HCT116 (cell line): ENCODE results near the gene SYNE1. TPM values are rescaled to one million over a fixed set of nuclear protein-coding genes. Genes with fewer than 3 reads are reported as not detected.

ENCODE experiments used
- ATAC-seq: fragments of 200-7000 bp; cut with Tn5 transposase; 2 replicates; pipeline ENCODE4 v1.9.1; 2020; ENCODE audit warnings: mild to moderate bottlenecking, moderate library complexity
- BruUV-seq: library from RNA; stranded (reverse); fragments of 400-500 nt; replicated peaks from 2 replicates; lab custom pipeline; 2021; lab: Mats Ljungman, UMichigan
- CTCF ChIA-PET: fragments of 300-600 bp; sonication (Branson Sonifier 250); formaldehyde crosslinking; loops from one replicate; lab custom pipeline; 2021; ENCODE audit warnings: antibody characterized with exemption; lab: Charles Lee
- POLR2A ChIA-PET: fragments of 300-600, 350-600 bp; sonication (Branson Sonifier 250); formaldehyde crosslinking; loops from one replicate; lab custom pipeline; 2021; ENCODE audit warnings: antibody characterized with exemption; lab: Charles Lee
- RAD21 ChIA-PET, 2 experiments: fragments of 300-600 bp; sonication (Branson Sonifier 250); formaldehyde crosslinking; loops; one replicate each; lab custom pipeline; 2023; ENCODE audit warnings: low total read pairs in 2 of 2; ENCODE audit not compliant: uncharacterized antibody in 2 of 2, unreplicated experiment in 2 of 2, low non-redundant PET in 1 of 2; lab: Charles Lee
- DNase-seq: peaks from one replicate; pipeline ENCODE4 v3.0.0-alpha.2; 2010; ENCODE audit warnings: low read depth, low spot score
- H2AFZ ChIP-seq: fragments of 200-600 bp; shearing (Covaris generic), sonication (generic); 2 replicates; pipeline ENCODE4 v1.6.1; 2017; ENCODE audit warnings: low read depth, mixed run types, mixed read lengths, antibody characterized with exemption, low read length; ENCODE audit not compliant: poor library complexity, severe bottlenecking
- H3K27ac ChIP-seq: 2 replicates; pipeline ENCODE4 v1.5.1; 2012; ENCODE audit warnings: low read depth, low read length
- H3K27me3 ChIP-seq: fragments of 200-600 bp; sonication (generic); 2 replicates; pipeline ENCODE4 v1.6.1; 2016; ENCODE audit warnings: mixed run types, low read length, mixed read lengths; ENCODE audit not compliant: insufficient read depth
- H3K36me3 ChIP-seq, 2 experiments: fragments of 200-500 bp in 1 of 2; fragments of 200-600 bp in 1 of 2; sonication (Bioruptor generic) in 1 of 2; sonication (generic) in 1 of 2; 2 replicates each; pipeline versions ENCODE4 v1.5.1 to v1.6.1; 2014 to 2016; ENCODE audit warnings: low read length in 2 of 2, inconsistent platforms in 1 of 2, mixed read lengths in 1 of 2, mixed run types in 1 of 2; ENCODE audit not compliant: insufficient read depth in 2 of 2, control insufficient read depth in 1 of 2
- H3K4me1 ChIP-seq, 2 experiments: fragments of 200-600 bp in 1 of 2; sonication (generic) in 1 of 2; 2 replicates each; pipeline versions ENCODE4 v1.5.1 to v1.6.1; 2012 to 2017; ENCODE audit warnings: low read length in 2 of 2, inconsistent platforms in 1 of 2, mild to moderate bottlenecking in 1 of 2, mixed read lengths in 1 of 2, mixed run types in 1 of 2, moderate library complexity in 1 of 2; ENCODE audit not compliant: insufficient read depth in 2 of 2, control insufficient read depth in 1 of 2
- H3K4me2 ChIP-seq: fragments of 200-600 bp; sonication (generic); 2 replicates; pipeline ENCODE4 v1.6.1; 2017; ENCODE audit warnings: mixed run types, low read length, mixed read lengths
- H3K4me3 ChIP-seq, 2 experiments: fragments of 200-600 bp in 1 of 2; sonication (generic) in 1 of 2; replicated peaks in 1 of 2; 2 replicates each; pipeline ENCODE4 v1.5.1; 2011 to 2016; ENCODE audit warnings: low read length in 2 of 2, control low read depth in 1 of 2, low read depth in 1 of 2, mild to moderate bottlenecking in 1 of 2, mixed read lengths in 1 of 2, mixed run types in 1 of 2
- H3K79me2 ChIP-seq: fragments of 200-600 bp; sonication (generic); 2 replicates; pipeline ENCODE4 v1.6.1; 2017; ENCODE audit warnings: mild to moderate bottlenecking, mixed run types, low read length, moderate library complexity, mixed read lengths; ENCODE audit not compliant: insufficient read depth
- H3K9ac ChIP-seq: fragments of 200-600 bp; sonication (generic); 2 replicates; pipeline ENCODE4 v1.6.1; 2016; ENCODE audit warnings: low read length, mixed read lengths
- H3K9me2 ChIP-seq: fragments of 200-600 bp; sonication (generic), shearing (Covaris generic); 2 replicates; pipeline ENCODE4 v1.6.1; 2017; ENCODE audit warnings: mixed run types, mild to moderate bottlenecking, moderate library complexity; ENCODE audit not compliant: insufficient read depth
- H3K9me3 ChIP-seq, 2 experiments: fragments of 200-500 bp in 1 of 2; fragments of 200-600 bp in 1 of 2; sonication (Bioruptor generic) in 1 of 2; sonication (generic) in 1 of 2; 2 replicates each; pipeline ENCODE4 v1.6.1; 2014 to 2017; ENCODE audit warnings: low read length in 2 of 2, mixed read lengths in 2 of 2, inconsistent platforms in 1 of 2, low read depth in 1 of 2, mild to moderate bottlenecking in 1 of 2, mixed run types in 1 of 2, moderate library complexity in 1 of 2; ENCODE audit not compliant: control insufficient read depth in 1 of 2, insufficient read depth in 1 of 2
- H4K20me1 ChIP-seq: fragments of 200-600 bp; sonication (generic), shearing (Covaris generic); 2 replicates; pipeline ENCODE4 v1.6.1; 2017; ENCODE audit warnings: mixed run types, mild to moderate bottlenecking, moderate library complexity; ENCODE audit not compliant: insufficient read depth
- CEBPB ChIP-seq: IDR thresholded peaks from 2 replicates; pipeline ENCODE4 v1.6.1; 2012; ENCODE audit warnings: low read depth
- EGR1 ChIP-seq: IDR thresholded peaks from 2 replicates; pipeline ENCODE4 v1.6.1; 2012; ENCODE audit warnings: low read depth
- EZH2 ChIP-seq: fragments of 200-600 bp; sonication (generic); IDR thresholded peaks from 2 replicates; pipeline ENCODE4 v1.6.1; 2017; ENCODE audit warnings: antibody characterized with exemption, mixed run types
- EZH2phosphoT487 ChIP-seq: fragments of 200-600 bp; IDR thresholded peaks from 2 replicates; pipeline ENCODE4 v1.6.1; 2018; ENCODE audit warnings: antibody characterized with exemption, borderline replicate concordance
- FOSL1 ChIP-seq: IDR thresholded peaks from 2 replicates; pipeline ENCODE4 v1.6.1; 2012; ENCODE audit warnings: low read depth
- JUND ChIP-seq: IDR thresholded peaks from 2 replicates; pipeline ENCODE4 v1.6.1; 2012
- MAX ChIP-seq: IDR thresholded peaks from 2 replicates; pipeline ENCODE4 v1.6.1; 2012
- POLR2AphosphoS5 ChIP-seq: IDR thresholded peaks from 2 replicates; pipeline ENCODE4 v1.6.1; 2011; ENCODE audit warnings: mild to moderate bottlenecking, low read depth, low read length, moderate library complexity
- RAD21 ChIP-seq: IDR thresholded peaks from 2 replicates; pipeline ENCODE4 v1.6.1; 2012; ENCODE audit warnings: low read depth, mild to moderate bottlenecking
- SIN3A ChIP-seq: IDR thresholded peaks from 2 replicates; pipeline ENCODE4 v1.6.1; 2012; ENCODE audit warnings: low read depth
- SP1 ChIP-seq: IDR thresholded peaks from 2 replicates; pipeline ENCODE4 v1.6.1; 2012; ENCODE audit warnings: low read depth
- SRF ChIP-seq: IDR thresholded peaks from 2 replicates; pipeline ENCODE4 v1.6.1; 2012; ENCODE audit warnings: low read depth
- TCF7L2 ChIP-seq: IDR thresholded peaks from 2 replicates; pipeline ENCODE4 v1.7.0; 2011; ENCODE audit warnings: borderline replicate concordance, inconsistent platforms; ENCODE audit not compliant: insufficient read depth, insufficient read length; ENCODE audit errors: extremely low read depth
- YY1 ChIP-seq: IDR thresholded peaks from 2 replicates; pipeline ENCODE4 v1.6.1; 2011; ENCODE audit warnings: low read length, low read depth, moderate library complexity, mild to moderate bottlenecking; ENCODE audit not compliant: insufficient replicate concordance; ENCODE audit errors: extremely low read depth
- ZBTB33 ChIP-seq: IDR thresholded peaks from 2 replicates; pipeline ENCODE4 v1.6.1; 2011; ENCODE audit warnings: mild to moderate bottlenecking, low read length, moderate library complexity; ENCODE audit not compliant: insufficient replicate concordance; ENCODE audit errors: extremely low read depth
- intact Hi-C: fragments of 100-400 bp; cut with micrococcal nuclease; formaldehyde crosslinking; loops from 2 replicates; pipeline ENCODE4 v1.10.0; 2022
- total RNA-seq: library from RNA; stranded (reverse); gene quantifications from one replicate; pipeline ENCODE4 v1.2.1, GENCODE V29; 2021; ENCODE audit not compliant: unreplicated experiment

Gene SYNE1
- total RNA-seq, 1 experiment from 2014 or later = 5.4 TPM

GRCh38 chr6:152428126-152428525, 209.0 kb downstream of the SYNE1 start:
- TF ChIP-seq ZBTB33 = no peak
- TF ChIP-seq EGR1 = no peak
- no peak for TF ChIP-seq CEBPB
- no peak for TF ChIP-seq SIN3A
- no peak for TF ChIP-seq SRF
- no peak for TF ChIP-seq YY1
- TF ChIP-seq EZH2 = no peak
- TF ChIP-seq RAD21 = no peak
- TF ChIP-seq JUND = no peak
- TF ChIP-seq FOSL1 = no peak
- no peak for TF ChIP-seq SP1
- H3K4me2 ChIP-seq = peak overlapping the region; percentile 40
- CTCF ChIA-PET = no interaction called here
- H3K36me3 ChIP-seq = no peaks in the 10 kb centered on the region
- H4K20me1 ChIP-seq = no peaks in the 10 kb centered on the region
- DNase-seq (peak; percentile 4), ATAC-seq (peak; percentile 82)
- H3K9me2 ChIP-seq = no peaks in the 10 kb centered on the region
- no peak overlapping the region for H3K9ac ChIP-seq
- H3K27ac ChIP-seq = no peak overlapping the region
- peak overlapping the region; percentile 59 for H2AFZ ChIP-seq
- intact Hi-C loops = no loop called here
- no TSS peak for BruUV-seq
- H3K4me1 ChIP-seq = no peaks in the 10 kb centered on the region
- no peaks in the 10 kb centered on the region for H3K27me3 ChIP-seq
- H3K9me3 ChIP-seq = no peaks in the 10 kb centered on the region
- no peaks in the 10 kb centered on the region for H3K79me2 ChIP-seq
- RAD21 ChIA-PET = no interaction called here
- POLR2A ChIA-PET = no interaction called here
- no peak overlapping the region for H3K4me3 ChIP-seq

- Histone ChIP-seq H3K4me1 (no peaks in the 10 kb centered on the region), H3K36me3 (no peaks in the 10 kb centered on the region), H3K4me3 (no peak overlapping the region), H3K9ac (no peak overlapping the region), H3K27me3 (no peaks in the 10 kb centered on the region), H3K27ac (no peak overlapping the region), H4K20me1 (no peaks in the 10 kb centered on the region), H2AFZ (no peak overlapping the region), H3K9me3 (no peaks in the 10 kb centered on the region), H3K79me2 (no peaks in the 10 kb centered on the region), H3K4me2 (no peak overlapping the region), H3K9me2 (no peaks in the 10 kb centered on the region)
- no peak for TF ChIP-seq EGR1
- TF ChIP-seq JUND = no peak
- TF ChIP-seq MAX = no peak
- no peak for TF ChIP-seq CEBPB
- no peak for TF ChIP-seq EZH2phosphoT487
- TF ChIP-seq TCF7L2 = no peak
- TF ChIP-seq POLR2AphosphoS5 = no peak
- TF ChIP-seq SRF = no peak
- CTCF ChIA-PET = no interaction called here
- DNase-seq = no peak
- ATAC-seq = no peak
- POLR2A ChIA-PET = no interaction called here
- BruUV-seq = no TSS peak
- intact Hi-C loops = no loop called here
- RAD21 ChIA-PET = no interaction called here
Measured at GRCh38 chr6:152426276-152426675, 210.9 kb downstream of the SYNE1 start.
